WTC11 (cell line): ENCODE results near the gene ARHGAP28. TPM values are rescaled to one million over a fixed set of nuclear protein-coding genes. Genes with fewer than 3 reads are reported as not detected.

Experiments used
- CBFB ChIP-seq: sonication (generic); formaldehyde crosslinking; IDR thresholded peaks from 2 replicates; pipeline ENCODE4 v1.8.1; 2022; ENCODE audit warnings: mild to moderate bottlenecking, low read depth, missing genetic modification reagents
- ELF4 ChIP-seq: sonication (generic); formaldehyde crosslinking; IDR thresholded peaks from 2 replicates; pipeline ENCODE4 v1.8.1; 2022; ENCODE audit warnings: low read depth, mild to moderate bottlenecking, moderate library complexity, missing genetic modification reagents
- IRF2 ChIP-seq: sonication (generic); formaldehyde crosslinking; IDR thresholded peaks from 2 replicates; pipeline ENCODE4 v1.8.0; 2022; ENCODE audit warnings: low read depth, missing genetic modification reagents, borderline replicate concordance
- NFATC4 ChIP-seq: fragments of 250-450 bp; sonication (Bioruptor Pico); IDR thresholded peaks from 2 replicates; pipeline ENCODE4 v1.9.0; 2021; ENCODE audit warnings: mild to moderate bottlenecking
- PRRX2 ChIP-seq: fragments of 250-450 bp; sonication (Bioruptor Pico); IDR thresholded peaks from 2 replicates; pipeline ENCODE4 v1.8.0; 2021; ENCODE audit warnings: mild to moderate bottlenecking
- RORB ChIP-seq: fragments of 250-450 bp; sonication (Bioruptor Pico); IDR thresholded peaks from 2 replicates; pipeline ENCODE4 v1.9.0; 2021; ENCODE audit warnings: mild to moderate bottlenecking
- ZBTB21 ChIP-seq: sonication (generic); formaldehyde crosslinking; IDR thresholded peaks from 2 replicates; pipeline ENCODE4 v1.8.1; 2023; ENCODE audit warnings: mild to moderate bottlenecking, missing genetic modification reagents, borderline replicate concordance
- ZNF121 ChIP-seq: sonication (generic); formaldehyde crosslinking; IDR thresholded peaks from 2 replicates; pipeline ENCODE4 v1.8.0; 2023; ENCODE audit warnings: missing genetic modification reagents
- ZNF317 ChIP-seq: sonication (generic); formaldehyde crosslinking; IDR thresholded peaks from 2 replicates; pipeline ENCODE4 v1.8.1; 2023; ENCODE audit warnings: low read depth, mild to moderate bottlenecking, moderate library complexity, missing genetic modification reagents, borderline replicate concordance
- ZNF416 ChIP-seq: fragments of 250-450 bp; sonication (Bioruptor Pico); IDR thresholded peaks from 2 replicates; pipeline ENCODE4 v1.9.0; 2021; ENCODE audit warnings: mild to moderate bottlenecking, inconsistent platforms
- total RNA-seq: library from RNA; stranded (reverse); gene quantifications from 3 replicates; pipeline ENCODE4 v1.2.3, GENCODE V29; 2021
- TF ChIP-seq, protein P1 (sequence below): fragments of 250-450 bp; sonication (Bioruptor Pico); IDR thresholded peaks from 2 replicates; pipeline ENCODE4 v2.1.2; 2022; ENCODE audit warnings: mild to moderate bottlenecking, moderate library complexity
- TF ChIP-seq, protein P2 (sequence below): sonication (generic); formaldehyde crosslinking; conservative IDR thresholded peaks from 2 replicates; pipeline ENCODE4 v1.8.1; 2022; ENCODE audit warnings: mild to moderate bottlenecking, missing genetic modification reagents
- TF ChIP-seq, protein P3 (sequence below): sonication (generic); formaldehyde crosslinking; IDR thresholded peaks from 2 replicates; pipeline ENCODE4 v1.8.0; 2022; ENCODE audit warnings: mild to moderate bottlenecking, missing genetic modification reagents
- TF ChIP-seq, protein P4 (sequence below): sonication (generic); formaldehyde crosslinking; IDR thresholded peaks from 2 replicates; pipeline ENCODE4 v1.8.0; 2022; ENCODE audit warnings: mild to moderate bottlenecking, missing genetic modification reagents
- TF ChIP-seq, protein P5 (sequence below): sonication (generic); formaldehyde crosslinking; IDR thresholded peaks from 2 replicates; pipeline ENCODE4 v1.8.1; 2023; ENCODE audit warnings: mild to moderate bottlenecking, missing genetic modification reagents, moderate library complexity
- TF ChIP-seq, protein P6 (sequence below): fragments of 250-450 bp; sonication (Bioruptor Pico); IDR thresholded peaks from 2 replicates; pipeline ENCODE4 v1.8.0; 2021; ENCODE audit warnings: mild to moderate bottlenecking
- TF ChIP-seq, protein P7 (sequence below): sonication (generic); formaldehyde crosslinking; IDR thresholded peaks from 2 replicates; pipeline ENCODE4 v1.8.1; 2023; ENCODE audit warnings: mild to moderate bottlenecking, missing genetic modification reagents, moderate library complexity
- TF ChIP-seq, protein P8 (sequence below): sonication (generic); formaldehyde crosslinking; IDR thresholded peaks from 2 replicates; pipeline ENCODE4 v1.8.0; 2022; ENCODE audit warnings: mild to moderate bottlenecking, missing genetic modification reagents
- TF ChIP-seq, protein P9 (sequence below): sonication (generic); formaldehyde crosslinking; IDR thresholded peaks from 2 replicates; pipeline ENCODE4 v1.8.0; 2023; ENCODE audit warnings: missing genetic modification reagents, mild to moderate bottlenecking, borderline replicate concordance
- TF ChIP-seq, protein P10 (sequence below): fragments of 200-600 bp; IDR thresholded peaks from 2 replicates; pipeline ENCODE4 v1.8.0; 2022; ENCODE audit warnings: antibody characterized with exemption
- TF ChIP-seq, protein P11 (sequence below): sonication (generic); formaldehyde crosslinking; conservative IDR thresholded peaks from 2 replicates; pipeline ENCODE4 v1.8.1; 2023; ENCODE audit warnings: mild to moderate bottlenecking, low read depth, missing genetic modification reagents, moderate library complexity

The ARHGAP28 gene
- total RNA-seq, 1 experiment from 2014 or later: 14.8 TPM

DNA sequence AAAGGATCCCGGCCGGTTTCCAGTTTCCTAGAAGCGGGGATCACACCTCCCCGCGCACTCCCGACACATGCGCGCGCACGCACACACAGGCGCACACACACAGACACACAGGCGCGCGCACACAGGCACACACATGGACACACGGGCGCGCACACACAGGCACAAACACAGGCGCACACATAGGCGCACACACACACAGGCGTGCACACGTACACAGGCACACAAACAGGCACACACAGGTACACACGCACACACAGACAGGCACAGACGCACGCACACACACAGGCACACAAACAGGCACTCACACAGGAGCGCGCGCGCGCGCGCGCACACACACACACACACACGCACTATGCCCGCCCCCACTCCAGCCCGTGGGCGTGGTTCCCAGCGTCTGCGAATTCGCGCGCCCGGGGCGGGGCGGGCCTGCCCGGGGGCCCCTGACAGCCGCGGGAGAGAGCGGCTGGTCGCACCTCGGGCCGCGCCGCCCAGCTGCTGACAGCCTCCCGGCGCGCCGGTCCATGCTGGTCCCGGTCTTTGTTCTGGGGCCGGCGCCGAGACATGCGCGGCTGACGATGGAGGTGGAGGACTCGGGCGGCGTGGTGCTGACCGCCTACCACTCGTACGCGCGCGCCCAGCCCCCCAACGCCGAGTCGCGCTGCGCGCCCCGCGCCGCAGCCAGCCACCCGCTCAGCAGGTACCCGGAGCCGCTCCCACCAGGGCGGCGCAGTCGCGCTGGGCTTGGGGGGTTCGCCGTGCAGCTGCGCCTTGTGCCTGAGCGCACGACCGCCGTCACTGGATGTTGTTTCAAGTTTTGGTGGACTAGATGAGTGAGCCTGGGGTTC lies at the start of gene ARHGAP28 (continued):
- TF ChIP-seq, protein P1, sequence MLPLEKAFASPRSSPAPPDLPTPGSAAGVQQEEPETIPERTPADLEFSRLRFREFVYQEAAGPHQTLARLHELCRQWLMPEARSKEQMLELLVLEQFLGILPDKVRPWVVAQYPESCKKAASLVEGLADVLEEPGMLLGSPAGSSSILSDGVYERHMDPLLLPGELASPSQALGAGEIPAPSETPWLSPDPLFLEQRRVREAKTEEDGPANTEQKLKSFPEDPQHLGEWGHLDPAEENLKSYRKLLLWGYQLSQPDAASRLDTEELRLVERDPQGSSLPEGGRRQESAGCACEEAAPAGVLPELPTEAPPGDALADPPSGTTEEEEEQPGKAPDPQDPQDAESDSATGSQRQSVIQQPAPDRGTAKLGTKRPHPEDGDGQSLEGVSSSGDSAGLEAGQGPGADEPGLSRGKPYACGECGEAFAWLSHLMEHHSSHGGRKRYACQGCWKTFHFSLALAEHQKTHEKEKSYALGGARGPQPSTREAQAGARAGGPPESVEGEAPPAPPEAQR (CRISPR knock-in tag): 0 out of 2 replicates have a peak, but pooled peaks have one; percentile 33
- TF ChIP-seq IRF2 (CRISPR knock-in tag) (no peak), ZNF317 (CRISPR knock-in tag) (no peak; the same call in 1 of the 2 replicates), RORB (no peak), PRRX2 (CRISPR knock-in tag) (no peak), ZBTB21 (CRISPR knock-in tag) (no peak), ELF4 (CRISPR knock-in tag) (0 out of 2 replicates have a peak, but pooled peaks have one; percentile 57), CBFB (CRISPR knock-in tag) (0 out of 2 replicates have a peak, but pooled peaks have one; percentile 39), NFATC4 (CRISPR knock-in tag) (no peak), ZNF416 (CRISPR knock-in tag) (0 out of 2 replicates have a peak, but pooled peaks have one; percentile 51), ZNF121 (CRISPR knock-in tag) (no peak)
- TF ChIP-seq, protein P2, sequence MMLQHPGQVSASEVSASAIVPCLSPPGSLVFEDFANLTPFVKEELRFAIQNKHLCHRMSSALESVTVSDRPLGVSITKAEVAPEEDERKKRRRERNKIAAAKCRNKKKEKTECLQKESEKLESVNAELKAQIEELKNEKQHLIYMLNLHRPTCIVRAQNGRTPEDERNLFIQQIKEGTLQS (CRISPR knock-in tag): no peak
- TF ChIP-seq, protein P3, sequence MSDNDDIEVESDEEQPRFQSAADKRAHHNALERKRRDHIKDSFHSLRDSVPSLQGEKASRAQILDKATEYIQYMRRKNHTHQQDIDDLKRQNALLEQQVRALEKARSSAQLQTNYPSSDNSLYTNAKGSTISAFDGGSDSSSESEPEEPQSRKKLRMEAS (CRISPR knock-in tag): no peak; the same call in 1 of the 2 replicates
- TF ChIP-seq, protein P4, sequence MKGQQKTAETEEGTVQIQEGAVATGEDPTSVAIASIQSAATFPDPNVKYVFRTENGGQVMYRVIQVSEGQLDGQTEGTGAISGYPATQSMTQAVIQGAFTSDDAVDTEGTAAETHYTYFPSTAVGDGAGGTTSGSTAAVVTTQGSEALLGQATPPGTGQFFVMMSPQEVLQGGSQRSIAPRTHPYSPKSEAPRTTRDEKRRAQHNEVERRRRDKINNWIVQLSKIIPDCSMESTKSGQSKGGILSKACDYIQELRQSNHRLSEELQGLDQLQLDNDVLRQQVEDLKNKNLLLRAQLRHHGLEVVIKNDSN (CRISPR knock-in tag): no peak
- TF ChIP-seq, protein P5, sequence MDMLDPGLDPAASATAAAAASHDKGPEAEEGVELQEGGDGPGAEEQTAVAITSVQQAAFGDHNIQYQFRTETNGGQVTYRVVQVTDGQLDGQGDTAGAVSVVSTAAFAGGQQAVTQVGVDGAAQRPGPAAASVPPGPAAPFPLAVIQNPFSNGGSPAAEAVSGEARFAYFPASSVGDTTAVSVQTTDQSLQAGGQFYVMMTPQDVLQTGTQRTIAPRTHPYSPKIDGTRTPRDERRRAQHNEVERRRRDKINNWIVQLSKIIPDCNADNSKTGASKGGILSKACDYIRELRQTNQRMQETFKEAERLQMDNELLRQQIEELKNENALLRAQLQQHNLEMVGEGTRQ: no peak
- TF ChIP-seq, protein P6, sequence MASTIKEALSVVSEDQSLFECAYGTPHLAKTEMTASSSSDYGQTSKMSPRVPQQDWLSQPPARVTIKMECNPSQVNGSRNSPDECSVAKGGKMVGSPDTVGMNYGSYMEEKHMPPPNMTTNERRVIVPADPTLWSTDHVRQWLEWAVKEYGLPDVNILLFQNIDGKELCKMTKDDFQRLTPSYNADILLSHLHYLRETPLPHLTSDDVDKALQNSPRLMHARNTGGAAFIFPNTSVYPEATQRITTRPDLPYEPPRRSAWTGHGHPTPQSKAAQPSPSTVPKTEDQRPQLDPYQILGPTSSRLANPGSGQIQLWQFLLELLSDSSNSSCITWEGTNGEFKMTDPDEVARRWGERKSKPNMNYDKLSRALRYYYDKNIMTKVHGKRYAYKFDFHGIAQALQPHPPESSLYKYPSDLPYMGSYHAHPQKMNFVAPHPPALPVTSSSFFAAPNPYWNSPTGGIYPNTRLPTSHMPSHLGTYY (CRISPR knock-in tag): no peak
- TF ChIP-seq, protein P7, sequence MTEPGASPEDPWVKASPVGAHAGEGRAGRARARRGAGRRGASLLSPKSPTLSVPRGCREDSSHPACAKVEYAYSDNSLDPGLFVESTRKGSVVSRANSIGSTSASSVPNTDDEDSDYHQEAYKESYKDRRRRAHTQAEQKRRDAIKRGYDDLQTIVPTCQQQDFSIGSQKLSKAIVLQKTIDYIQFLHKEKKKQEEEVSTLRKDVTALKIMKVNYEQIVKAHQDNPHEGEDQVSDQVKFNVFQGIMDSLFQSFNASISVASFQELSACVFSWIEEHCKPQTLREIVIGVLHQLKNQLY: no peak
- TF ChIP-seq, protein P8, sequence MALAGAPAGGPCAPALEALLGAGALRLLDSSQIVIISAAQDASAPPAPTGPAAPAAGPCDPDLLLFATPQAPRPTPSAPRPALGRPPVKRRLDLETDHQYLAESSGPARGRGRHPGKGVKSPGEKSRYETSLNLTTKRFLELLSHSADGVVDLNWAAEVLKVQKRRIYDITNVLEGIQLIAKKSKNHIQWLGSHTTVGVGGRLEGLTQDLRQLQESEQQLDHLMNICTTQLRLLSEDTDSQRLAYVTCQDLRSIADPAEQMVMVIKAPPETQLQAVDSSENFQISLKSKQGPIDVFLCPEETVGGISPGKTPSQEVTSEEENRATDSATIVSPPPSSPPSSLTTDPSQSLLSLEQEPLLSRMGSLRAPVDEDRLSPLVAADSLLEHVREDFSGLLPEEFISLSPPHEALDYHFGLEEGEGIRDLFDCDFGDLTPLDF (CRISPR knock-in tag): no peak
- TF ChIP-seq, protein P9, sequence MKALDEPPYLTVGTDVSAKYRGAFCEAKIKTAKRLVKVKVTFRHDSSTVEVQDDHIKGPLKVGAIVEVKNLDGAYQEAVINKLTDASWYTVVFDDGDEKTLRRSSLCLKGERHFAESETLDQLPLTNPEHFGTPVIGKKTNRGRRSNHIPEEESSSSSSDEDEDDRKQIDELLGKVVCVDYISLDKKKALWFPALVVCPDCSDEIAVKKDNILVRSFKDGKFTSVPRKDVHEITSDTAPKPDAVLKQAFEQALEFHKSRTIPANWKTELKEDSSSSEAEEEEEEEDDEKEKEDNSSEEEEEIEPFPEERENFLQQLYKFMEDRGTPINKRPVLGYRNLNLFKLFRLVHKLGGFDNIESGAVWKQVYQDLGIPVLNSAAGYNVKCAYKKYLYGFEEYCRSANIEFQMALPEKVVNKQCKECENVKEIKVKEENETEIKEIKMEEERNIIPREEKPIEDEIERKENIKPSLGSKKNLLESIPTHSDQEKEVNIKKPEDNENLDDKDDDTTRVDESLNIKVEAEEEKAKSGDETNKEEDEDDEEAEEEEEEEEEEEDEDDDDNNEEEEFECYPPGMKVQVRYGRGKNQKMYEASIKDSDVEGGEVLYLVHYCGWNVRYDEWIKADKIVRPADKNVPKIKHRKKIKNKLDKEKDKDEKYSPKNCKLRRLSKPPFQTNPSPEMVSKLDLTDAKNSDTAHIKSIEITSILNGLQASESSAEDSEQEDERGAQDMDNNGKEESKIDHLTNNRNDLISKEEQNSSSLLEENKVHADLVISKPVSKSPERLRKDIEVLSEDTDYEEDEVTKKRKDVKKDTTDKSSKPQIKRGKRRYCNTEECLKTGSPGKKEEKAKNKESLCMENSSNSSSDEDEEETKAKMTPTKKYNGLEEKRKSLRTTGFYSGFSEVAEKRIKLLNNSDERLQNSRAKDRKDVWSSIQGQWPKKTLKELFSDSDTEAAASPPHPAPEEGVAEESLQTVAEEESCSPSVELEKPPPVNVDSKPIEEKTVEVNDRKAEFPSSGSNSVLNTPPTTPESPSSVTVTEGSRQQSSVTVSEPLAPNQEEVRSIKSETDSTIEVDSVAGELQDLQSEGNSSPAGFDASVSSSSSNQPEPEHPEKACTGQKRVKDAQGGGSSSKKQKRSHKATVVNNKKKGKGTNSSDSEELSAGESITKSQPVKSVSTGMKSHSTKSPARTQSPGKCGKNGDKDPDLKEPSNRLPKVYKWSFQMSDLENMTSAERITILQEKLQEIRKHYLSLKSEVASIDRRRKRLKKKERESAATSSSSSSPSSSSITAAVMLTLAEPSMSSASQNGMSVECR (CRISPR knock-in tag): no peak
- TF ChIP-seq, protein P10, sequence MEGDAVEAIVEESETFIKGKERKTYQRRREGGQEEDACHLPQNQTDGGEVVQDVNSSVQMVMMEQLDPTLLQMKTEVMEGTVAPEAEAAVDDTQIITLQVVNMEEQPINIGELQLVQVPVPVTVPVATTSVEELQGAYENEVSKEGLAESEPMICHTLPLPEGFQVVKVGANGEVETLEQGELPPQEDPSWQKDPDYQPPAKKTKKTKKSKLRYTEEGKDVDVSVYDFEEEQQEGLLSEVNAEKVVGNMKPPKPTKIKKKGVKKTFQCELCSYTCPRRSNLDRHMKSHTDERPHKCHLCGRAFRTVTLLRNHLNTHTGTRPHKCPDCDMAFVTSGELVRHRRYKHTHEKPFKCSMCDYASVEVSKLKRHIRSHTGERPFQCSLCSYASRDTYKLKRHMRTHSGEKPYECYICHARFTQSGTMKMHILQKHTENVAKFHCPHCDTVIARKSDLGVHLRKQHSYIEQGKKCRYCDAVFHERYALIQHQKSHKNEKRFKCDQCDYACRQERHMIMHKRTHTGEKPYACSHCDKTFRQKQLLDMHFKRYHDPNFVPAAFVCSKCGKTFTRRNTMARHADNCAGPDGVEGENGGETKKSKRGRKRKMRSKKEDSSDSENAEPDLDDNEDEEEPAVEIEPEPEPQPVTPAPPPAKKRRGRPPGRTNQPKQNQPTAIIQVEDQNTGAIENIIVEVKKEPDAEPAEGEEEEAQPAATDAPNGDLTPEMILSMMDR: no peak
- TF ChIP-seq, protein P11, sequence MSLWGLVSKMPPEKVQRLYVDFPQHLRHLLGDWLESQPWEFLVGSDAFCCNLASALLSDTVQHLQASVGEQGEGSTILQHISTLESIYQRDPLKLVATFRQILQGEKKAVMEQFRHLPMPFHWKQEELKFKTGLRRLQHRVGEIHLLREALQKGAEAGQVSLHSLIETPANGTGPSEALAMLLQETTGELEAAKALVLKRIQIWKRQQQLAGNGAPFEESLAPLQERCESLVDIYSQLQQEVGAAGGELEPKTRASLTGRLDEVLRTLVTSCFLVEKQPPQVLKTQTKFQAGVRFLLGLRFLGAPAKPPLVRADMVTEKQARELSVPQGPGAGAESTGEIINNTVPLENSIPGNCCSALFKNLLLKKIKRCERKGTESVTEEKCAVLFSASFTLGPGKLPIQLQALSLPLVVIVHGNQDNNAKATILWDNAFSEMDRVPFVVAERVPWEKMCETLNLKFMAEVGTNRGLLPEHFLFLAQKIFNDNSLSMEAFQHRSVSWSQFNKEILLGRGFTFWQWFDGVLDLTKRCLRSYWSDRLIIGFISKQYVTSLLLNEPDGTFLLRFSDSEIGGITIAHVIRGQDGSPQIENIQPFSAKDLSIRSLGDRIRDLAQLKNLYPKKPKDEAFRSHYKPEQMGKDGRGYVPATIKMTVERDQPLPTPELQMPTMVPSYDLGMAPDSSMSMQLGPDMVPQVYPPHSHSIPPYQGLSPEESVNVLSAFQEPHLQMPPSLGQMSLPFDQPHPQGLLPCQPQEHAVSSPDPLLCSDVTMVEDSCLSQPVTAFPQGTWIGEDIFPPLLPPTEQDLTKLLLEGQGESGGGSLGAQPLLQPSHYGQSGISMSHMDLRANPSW: no peak
